Measurements from ENCODE around the gene CSF2.
"Not testable (repeated sequence)": the region's sequence is repeated elsewhere in the genome, so short reads cannot be mapped to it uniquely, and the experiment has no call there.

Gene CSF2

DNA sequence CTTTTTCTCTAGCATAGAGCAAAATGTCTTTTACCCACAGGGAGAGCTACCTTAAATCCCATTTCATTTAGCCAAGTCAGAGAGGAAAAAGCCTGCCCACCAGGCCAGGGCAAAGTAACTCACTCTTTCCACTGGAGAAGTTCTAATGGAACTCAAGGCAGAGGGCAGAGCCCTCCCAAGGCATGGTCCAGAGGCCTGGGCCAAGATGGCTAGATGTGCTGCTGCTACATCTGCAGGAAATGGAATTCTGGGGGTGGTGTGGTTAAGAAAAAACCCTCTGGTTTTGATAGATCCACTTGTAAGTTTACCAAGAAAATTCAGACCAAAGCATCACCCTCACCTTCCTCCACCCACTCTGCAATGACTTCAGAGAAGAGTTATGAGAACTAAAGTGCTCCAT, 37.3 kb downstream of the CSF2 start:
- DNase-seq (ENCODE audit: low read depth), result no peak

- no peak for DNase-seq (ENCODE audit: low read depth)
Observed at GRCh38 chr5:132112111-132112510, 38.5 kb downstream of the CSF2 start.

GRCh38 chr5:132114150-132115121, 40.8 kb downstream of the CSF2 start:
- DNase-seq (ENCODE audit: low read depth), result no peak

DNA sequence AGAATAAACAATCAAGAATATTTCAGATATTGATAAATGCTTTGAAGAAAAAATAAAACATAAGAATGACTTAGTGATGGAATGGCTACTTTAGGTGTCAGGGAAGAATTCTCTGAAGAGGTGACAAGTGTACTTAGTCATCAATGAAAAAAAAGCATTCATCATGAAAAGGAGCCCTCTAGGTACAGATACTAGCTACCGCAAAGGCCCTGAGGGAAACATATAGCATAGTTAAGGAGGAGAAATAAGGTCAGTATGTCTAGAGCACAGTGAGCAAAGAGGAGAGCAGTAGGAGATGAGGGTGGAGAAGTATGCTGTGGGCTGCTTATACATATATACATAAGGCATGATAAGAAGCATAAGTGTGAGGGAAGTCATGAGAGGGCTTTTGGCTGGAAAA, 41.8 kb downstream of the CSF2 start:
- DNase-seq (ENCODE audit: low read depth), result no peak

DNA sequence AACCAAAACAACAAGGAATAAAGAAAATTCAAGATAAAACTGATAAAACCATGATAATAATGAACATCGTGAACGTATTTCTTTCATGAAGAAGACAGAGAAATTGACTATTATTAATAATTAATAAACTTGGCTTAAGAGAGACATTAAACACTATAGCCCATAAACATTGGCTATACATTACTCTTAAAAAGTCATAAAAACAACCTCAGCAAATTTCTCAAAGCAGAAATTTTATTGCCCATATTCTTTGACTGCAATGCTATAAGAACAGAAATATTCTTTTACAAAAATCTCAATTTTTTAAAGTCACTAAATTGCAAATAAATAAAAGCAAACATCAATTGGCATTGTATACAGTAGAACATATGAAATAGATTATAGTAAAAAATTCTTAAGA, 42.5 kb downstream of the CSF2 start:
- no peak for DNase-seq (ENCODE audit: low read depth)

GRCh38 chr5:132116909-132117489, 43.4 kb downstream of the CSF2 start:
- not testable (repeated sequence) for DNase-seq (ENCODE audit: low read depth)

- DNase-seq (ENCODE audit: low read depth), result not testable (repeated sequence)
Observed at GRCh38 chr5:132120717-132121116, 47.1 kb downstream of the CSF2 start.

DNA sequence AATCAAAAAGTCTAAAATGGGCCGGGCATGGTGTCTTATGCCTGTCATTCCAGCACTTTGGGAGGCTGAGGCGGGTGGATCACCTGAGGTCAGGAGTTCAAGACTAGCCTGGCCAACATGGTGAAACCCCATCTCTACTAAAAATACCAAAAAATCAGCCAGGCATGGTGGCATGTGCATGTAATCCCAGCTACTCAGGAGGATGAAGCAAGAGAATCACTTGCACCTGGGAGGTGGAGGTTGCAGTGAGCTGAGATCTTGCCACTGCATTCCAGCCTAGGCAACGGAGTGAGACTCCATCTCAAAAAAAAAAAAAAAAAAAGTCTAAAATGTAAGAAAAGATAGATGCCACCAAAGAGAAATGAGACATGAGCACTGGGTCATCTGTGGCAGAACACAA, 49.4 kb downstream of the CSF2 start:
- DNase-seq (ENCODE audit: low read depth), result not testable (repeated sequence)

DNA sequence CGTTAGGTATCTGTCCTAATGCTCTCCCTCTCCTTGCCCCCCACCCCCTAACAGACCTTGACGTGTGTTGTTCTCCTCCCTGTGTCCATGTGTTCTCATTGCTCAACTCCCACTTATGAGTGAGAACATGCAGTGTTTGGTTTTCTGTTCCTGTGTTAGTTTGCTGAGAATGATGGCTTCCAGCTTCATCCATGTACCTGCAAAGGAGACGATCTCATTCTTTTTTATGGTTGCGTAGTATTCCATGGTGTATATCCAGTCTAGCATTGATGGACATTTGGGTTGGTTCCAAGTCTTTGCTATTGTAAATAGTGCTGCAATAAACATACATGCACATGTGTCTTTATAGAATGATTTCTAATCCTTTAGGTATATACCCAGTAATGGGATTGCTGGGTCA, 50.0 kb downstream of the CSF2 start:
- not testable (repeated sequence) for DNase-seq (ENCODE audit: low read depth)

Measured in EH (cell line).